PFSK-1 (cell line): ENCODE data around the gene KLK4.

ENCODE experiments used
- FOXP2 ChIP-seq: optimal IDR thresholded peaks from 2 replicates; pipeline ENCODE3; 2011; ENCODE audit warnings: borderline replicate concordance, control low read depth, inconsistent platforms; ENCODE audit not compliant: insufficient read depth; ENCODE audit errors: extremely low read length, extremely low read depth
- POLR2AphosphoS5 ChIP-seq: IDR thresholded peaks from 2 replicates; pipeline ENCODE4 v1.6.1; 2012; ENCODE audit warnings: low read depth, mild to moderate bottlenecking, control low read depth, low read length, moderate library complexity
- SIN3A ChIP-seq: IDR thresholded peaks from 2 replicates; pipeline ENCODE4 v1.6.1; 2012; ENCODE audit warnings: mild to moderate bottlenecking, low read length, moderate library complexity, borderline replicate concordance; ENCODE audit not compliant: insufficient read depth
- TAF1 ChIP-seq: IDR thresholded peaks from 2 replicates; pipeline ENCODE4 v1.6.1; 2012; ENCODE audit warnings: low read length, control low read depth, borderline replicate concordance; ENCODE audit not compliant: insufficient read depth
- TF ChIP-seq, protein P1 (sequence below), 2 experiments: IDR thresholded peaks; 2 replicates each; pipeline versions ENCODE4 v1.6.1 to v1.8.0; 2011 to 2012; ENCODE audit warnings: low read depth in 2 of 2, low read length in 2 of 2, control low read depth in 1 of 2, inconsistent platforms in 1 of 2, mild to moderate bottlenecking in 1 of 2, moderate library complexity in 1 of 2; ENCODE audit not compliant: insufficient read depth in 1 of 2

The KLK4 gene

DNA sequence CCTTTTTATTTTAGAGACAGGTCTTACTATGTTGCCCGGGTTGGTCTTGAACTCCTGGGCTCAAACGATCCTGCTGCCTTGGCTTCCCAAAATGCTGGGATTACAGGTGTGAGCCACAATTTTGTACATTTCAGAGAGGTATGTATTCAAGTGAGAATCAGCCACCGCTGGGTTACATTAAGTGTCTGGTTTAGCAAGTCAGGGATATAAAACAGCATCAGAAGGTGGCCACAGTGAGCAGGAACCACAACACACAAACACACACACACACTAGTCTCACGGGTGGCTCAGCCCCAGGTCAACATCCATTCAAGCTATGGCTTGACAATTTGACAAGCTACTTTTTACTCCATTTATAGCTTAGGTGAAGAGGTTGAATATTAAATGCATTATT, 21.5 kb upstream of the KLK4 start:
- no peak for TF ChIP-seq POLR2AphosphoS5
- TF ChIP-seq, protein P1, sequence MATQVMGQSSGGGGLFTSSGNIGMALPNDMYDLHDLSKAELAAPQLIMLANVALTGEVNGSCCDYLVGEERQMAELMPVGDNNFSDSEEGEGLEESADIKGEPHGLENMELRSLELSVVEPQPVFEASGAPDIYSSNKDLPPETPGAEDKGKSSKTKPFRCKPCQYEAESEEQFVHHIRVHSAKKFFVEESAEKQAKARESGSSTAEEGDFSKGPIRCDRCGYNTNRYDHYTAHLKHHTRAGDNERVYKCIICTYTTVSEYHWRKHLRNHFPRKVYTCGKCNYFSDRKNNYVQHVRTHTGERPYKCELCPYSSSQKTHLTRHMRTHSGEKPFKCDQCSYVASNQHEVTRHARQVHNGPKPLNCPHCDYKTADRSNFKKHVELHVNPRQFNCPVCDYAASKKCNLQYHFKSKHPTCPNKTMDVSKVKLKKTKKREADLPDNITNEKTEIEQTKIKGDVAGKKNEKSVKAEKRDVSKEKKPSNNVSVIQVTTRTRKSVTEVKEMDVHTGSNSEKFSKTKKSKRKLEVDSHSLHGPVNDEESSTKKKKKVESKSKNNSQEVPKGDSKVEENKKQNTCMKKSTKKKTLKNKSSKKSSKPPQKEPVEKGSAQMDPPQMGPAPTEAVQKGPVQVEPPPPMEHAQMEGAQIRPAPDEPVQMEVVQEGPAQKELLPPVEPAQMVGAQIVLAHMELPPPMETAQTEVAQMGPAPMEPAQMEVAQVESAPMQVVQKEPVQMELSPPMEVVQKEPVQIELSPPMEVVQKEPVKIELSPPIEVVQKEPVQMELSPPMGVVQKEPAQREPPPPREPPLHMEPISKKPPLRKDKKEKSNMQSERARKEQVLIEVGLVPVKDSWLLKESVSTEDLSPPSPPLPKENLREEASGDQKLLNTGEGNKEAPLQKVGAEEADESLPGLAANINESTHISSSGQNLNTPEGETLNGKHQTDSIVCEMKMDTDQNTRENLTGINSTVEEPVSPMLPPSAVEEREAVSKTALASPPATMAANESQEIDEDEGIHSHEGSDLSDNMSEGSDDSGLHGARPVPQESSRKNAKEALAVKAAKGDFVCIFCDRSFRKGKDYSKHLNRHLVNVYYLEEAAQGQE (IDR thresholded peaks at IDR 0.05; ENCODE audit: insufficient read depth in 1 of 2, low read depth in 2 of 2, low read length in 2 of 2), result no peak
- no peak for TF ChIP-seq TAF1
- TF ChIP-seq FOXP2, result no peak
- TF ChIP-seq SIN3A, result no peak

DNA sequence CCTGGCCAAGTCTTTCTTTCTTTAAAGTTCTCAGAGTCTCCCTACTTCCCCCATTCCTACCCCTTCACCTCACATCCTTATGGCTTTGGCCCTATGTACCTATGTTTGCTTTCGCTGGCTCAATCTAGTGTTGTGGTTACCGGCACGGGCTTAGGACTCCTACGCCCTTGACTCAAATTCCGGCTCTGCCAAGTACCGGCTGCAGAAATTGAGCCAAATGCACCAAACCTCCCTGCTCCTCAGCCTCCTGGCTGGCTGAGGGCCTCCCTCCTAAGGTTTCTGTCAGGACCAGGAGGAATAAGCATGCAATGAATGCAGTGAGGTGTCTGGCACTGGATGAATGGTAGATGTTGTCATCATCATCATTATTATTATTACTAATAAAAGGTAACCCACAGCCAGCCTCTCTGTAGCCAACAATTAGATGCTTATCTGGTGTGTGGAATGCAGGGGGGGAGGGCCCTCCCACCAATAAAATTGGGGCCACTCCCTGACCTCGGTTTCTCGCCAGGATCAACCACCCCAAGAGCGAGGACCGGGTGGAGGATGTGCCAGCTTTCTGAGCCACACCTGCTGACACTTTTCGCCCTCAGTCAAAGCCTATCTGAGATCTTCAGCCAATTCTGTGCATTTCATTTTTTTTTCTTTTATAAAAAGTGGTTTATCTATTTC, 21.0 kb upstream of the KLK4 start:
- no peak for TF ChIP-seq TAF1
- TF ChIP-seq, protein P1 (IDR thresholded peaks at IDR 0.05; ENCODE audit: insufficient read depth in 1 of 2, low read depth in 2 of 2, low read length in 2 of 2), result no peak
- TF ChIP-seq FOXP2, result no peak
- no peak for TF ChIP-seq SIN3A
- no peak for TF ChIP-seq POLR2AphosphoS5

DNA sequence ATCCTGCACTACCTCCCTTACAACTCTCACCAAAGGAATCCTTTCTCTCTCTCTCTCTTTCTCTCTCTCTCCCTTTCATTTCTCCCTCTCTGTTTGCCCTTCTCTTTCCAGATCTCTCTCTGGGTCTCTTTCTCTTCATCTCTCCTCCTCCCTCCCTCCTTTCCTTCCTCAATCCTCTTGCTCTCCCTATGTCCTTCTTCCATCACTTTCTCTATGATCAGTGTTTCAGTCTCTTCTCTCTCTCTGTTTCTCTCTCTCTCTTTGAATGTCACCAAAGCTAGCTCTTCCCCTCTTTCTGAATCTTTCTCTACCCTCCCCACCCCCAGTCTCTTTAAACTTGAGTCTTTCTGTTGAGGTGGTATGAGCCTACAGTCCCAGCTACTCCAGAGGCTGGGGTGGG, 19.8 kb upstream of the KLK4 start:
- TF ChIP-seq SIN3A, result no peak
- TF ChIP-seq, protein P1 (IDR thresholded peaks at IDR 0.05; ENCODE audit: insufficient read depth in 1 of 2, low read depth in 2 of 2, low read length in 2 of 2), result no peak
- no peak for TF ChIP-seq TAF1
- TF ChIP-seq FOXP2, result no peak
- TF ChIP-seq POLR2AphosphoS5, result no peak

DNA sequence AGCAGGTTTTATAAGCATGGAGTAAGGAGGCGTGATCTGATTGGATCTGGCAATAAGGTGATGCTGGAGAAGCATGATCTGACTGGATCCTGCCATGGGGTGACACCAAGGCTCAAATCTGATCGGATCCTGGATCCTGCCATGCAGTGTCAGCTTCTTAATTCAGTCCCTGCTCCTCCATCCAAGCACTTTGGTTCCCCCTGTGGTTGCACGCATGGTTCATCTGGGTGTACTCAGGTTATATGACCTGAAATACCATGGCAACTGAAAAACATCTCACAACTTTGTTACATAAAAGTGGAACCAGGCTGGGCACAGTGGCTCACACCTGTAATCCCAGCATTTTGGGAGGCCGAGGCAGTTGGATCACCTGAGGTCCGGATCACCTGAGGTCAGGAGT, 17.6 kb upstream of the KLK4 start:
- TF ChIP-seq TAF1 (no peak), SIN3A (no peak), FOXP2 (no peak), POLR2AphosphoS5 (no peak)
- TF ChIP-seq, protein P1 (IDR thresholded peaks at IDR 0.05; ENCODE audit: insufficient read depth in 1 of 2, low read depth in 2 of 2, low read length in 2 of 2), result no peak

DNA sequence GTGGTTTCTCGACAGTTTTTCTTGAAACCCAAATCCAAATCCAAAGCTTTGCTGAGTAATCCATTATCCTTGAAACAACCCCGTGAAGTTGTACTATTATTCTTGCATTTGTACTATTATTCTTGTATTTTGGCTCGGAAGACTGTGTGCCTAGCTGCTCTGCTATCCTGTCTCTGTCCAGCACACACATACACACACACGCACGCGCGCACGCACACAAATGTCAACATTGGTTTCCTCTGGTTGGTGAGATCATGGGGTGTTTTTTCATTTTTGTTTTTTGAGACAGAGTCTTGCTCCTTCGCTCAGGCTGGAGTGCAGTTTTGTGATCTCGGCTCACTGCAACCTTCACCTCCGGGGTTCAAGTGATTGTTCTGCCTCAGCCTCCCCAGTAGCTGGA, 14.9 kb upstream of the KLK4 start:
- TF ChIP-seq FOXP2 (no peak), SIN3A (no peak), TAF1 (no peak), POLR2AphosphoS5 (no peak)
- TF ChIP-seq, protein P1 (IDR thresholded peaks at IDR 0.05; ENCODE audit: insufficient read depth in 1 of 2, low read depth in 2 of 2, low read length in 2 of 2), result peak; percentile 56 to 86
